ENCODE results near the gene SHC3.

SHC3 gene

GRCh38 chr9:89015336-89015735 is 163.3 kb downstream of the SHC3 start:
- FAIRE-seq (no peak), DNase-seq (ENCODE audit: insufficient read length, low spot score) (no peak)
- no peak for TF ChIP-seq POLR2A (IDR thresholded peaks at IDR 0.05; ENCODE audit: low read depth, low read length)

GRCh38 chr9:89014153-89014552 is 164.5 kb downstream of the SHC3 start:
- DNase-seq (ENCODE audit: insufficient read length, low spot score) (no peak), FAIRE-seq (no peak)
- no peak for TF ChIP-seq POLR2A (IDR thresholded peaks at IDR 0.05; ENCODE audit: low read depth, low read length)

- TF ChIP-seq POLR2A (IDR thresholded peaks at IDR 0.05; ENCODE audit: low read depth, low read length) = no peak
- no peak for FAIRE-seq
- no peak for DNase-seq (ENCODE audit: insufficient read length, low spot score)
These were observed 165.0 kb downstream of the SHC3 start for GRCh38 chr9:89013660-89014059.

GRCh38 chr9:89012294-89013042 is 166.2 kb downstream of the SHC3 start:
- no peak for TF ChIP-seq POLR2A (IDR thresholded peaks at IDR 0.05; ENCODE audit: low read depth, low read length)
- no peak for FAIRE-seq
- DNase-seq (ENCODE audit: insufficient read length, low spot score) = no peak

GRCh38 chr9:89011683-89012082 is 166.9 kb downstream of the SHC3 start:
- no peak for FAIRE-seq
- no peak for DNase-seq (ENCODE audit: insufficient read length, low spot score)
- TF ChIP-seq POLR2A (IDR thresholded peaks at IDR 0.05; ENCODE audit: low read depth, low read length) = no peak

- TF ChIP-seq POLR2A (IDR thresholded peaks at IDR 0.05; ENCODE audit: low read depth, low read length) = no peak
- FAIRE-seq = no peak
- DNase-seq (ENCODE audit: insufficient read length, low spot score) = no peak
These were observed 168.0 kb downstream of the SHC3 start for GRCh38 chr9:89010526-89011111.

GRCh38 chr9:89010056-89010455 is 168.6 kb downstream of the SHC3 start:
- no peak for FAIRE-seq
- no peak for TF ChIP-seq POLR2A (IDR thresholded peaks at IDR 0.05; ENCODE audit: low read depth, low read length)
- DNase-seq (ENCODE audit: insufficient read length, low spot score) = no peak

GRCh38 chr9:89009546-89009840 is 169.1 kb downstream of the SHC3 start:
- FAIRE-seq = no peak
- TF ChIP-seq POLR2A (IDR thresholded peaks at IDR 0.05; ENCODE audit: low read depth, low read length) = no peak
- no peak for DNase-seq (ENCODE audit: insufficient read length, low spot score)

- DNase-seq (ENCODE audit: insufficient read length, low spot score) = no peak
- TF ChIP-seq POLR2A (IDR thresholded peaks at IDR 0.05; ENCODE audit: low read depth, low read length) = no peak
- FAIRE-seq = no peak
These were observed 169.7 kb downstream of the SHC3 start for GRCh38 chr9:89008744-89009545.

- FAIRE-seq (no peak), DNase-seq (ENCODE audit: insufficient read length, low spot score) (no peak)
- TF ChIP-seq POLR2A (IDR thresholded peaks at IDR 0.05; ENCODE audit: low read depth, low read length) = no peak
These were observed 170.4 kb downstream of the SHC3 start for GRCh38 chr9:89008055-89008743.

GRCh38 chr9:89006996-89007967 is 171.3 kb downstream of the SHC3 start:
- TF ChIP-seq POLR2A (IDR thresholded peaks at IDR 0.05; ENCODE audit: low read depth, low read length) = no peak
- no peak for DNase-seq (ENCODE audit: insufficient read length, low spot score)
- no peak for FAIRE-seq

GRCh38 chr9:89006267-89006666 is 172.4 kb downstream of the SHC3 start:
- no peak for TF ChIP-seq POLR2A (IDR thresholded peaks at IDR 0.05; ENCODE audit: low read depth, low read length)
- FAIRE-seq = no peak
- DNase-seq (ENCODE audit: insufficient read length, low spot score) = no peak

GRCh38 chr9:89005323-89005722 is 173.3 kb downstream of the SHC3 start:
- DNase-seq (ENCODE audit: insufficient read length, low spot score) (no peak), FAIRE-seq (no peak)
- TF ChIP-seq POLR2A (IDR thresholded peaks at IDR 0.05; ENCODE audit: low read depth, low read length) = no peak
